Mesendoderm (in vitro differentiated cells): ENCODE data around the gene KRTAP20-1.

Experiments
- DNase-seq: peaks from one replicate; pipeline ENCODE4 v3.0.0; 2013
- H2AK5ac ChIP-seq: 2 replicates; pipeline ENCODE4 v1.6.1; 2013; ENCODE audit warnings: low read length, inconsistent platforms
- H2BK120ac ChIP-seq: 2 replicates; pipeline ENCODE4 v1.6.1; 2013; ENCODE audit warnings: low read depth, mild to moderate bottlenecking, low read length, moderate library complexity, mixed read lengths
- H2BK15ac ChIP-seq: replicated peaks from 2 replicates; pipeline ENCODE4 v1.6.1; 2013; ENCODE audit warnings: low read depth, mild to moderate bottlenecking, moderate library complexity
- H2BK5ac ChIP-seq: 2 replicates; pipeline ENCODE4 v1.6.1; 2013; ENCODE audit warnings: low read length, inconsistent platforms
- H3K18ac ChIP-seq: 2 replicates; pipeline ENCODE4 v1.6.1; 2013; ENCODE audit warnings: mild to moderate bottlenecking, low read length, mixed read lengths
- H3K23ac ChIP-seq: one replicate; pipeline ENCODE4 v1.6.1; 2013; ENCODE audit warnings: low read length
- H3K27ac ChIP-seq: 2 replicates; pipeline ENCODE4 v1.5.1; 2013; ENCODE audit warnings: low read depth, mild to moderate bottlenecking, inconsistent platforms, low read length, moderate library complexity
- H3K27me3 ChIP-seq: 2 replicates; pipeline ENCODE4 v1.6.1; 2013; ENCODE audit warnings: low read length, control low read depth, mild to moderate bottlenecking, inconsistent platforms; ENCODE audit not compliant: insufficient read depth, poor library complexity
- H3K36me3 ChIP-seq: 2 replicates; pipeline ENCODE4 v1.6.1; 2013; ENCODE audit warnings: low read length, inconsistent platforms; ENCODE audit not compliant: control insufficient read depth, insufficient read depth
- H3K4ac ChIP-seq: one replicate; pipeline ENCODE4 v1.6.1; 2013; ENCODE audit warnings: low read depth, mild to moderate bottlenecking, low read length, moderate library complexity
- H3K4me1 ChIP-seq: 2 replicates; pipeline ENCODE4 v1.6.1; 2013; ENCODE audit warnings: low read depth, low read length, inconsistent platforms; ENCODE audit not compliant: control insufficient read depth
- H3K4me2 ChIP-seq: 2 replicates; pipeline ENCODE4 v1.6.1; 2013; ENCODE audit warnings: low read length
- H3K4me3 ChIP-seq: 2 replicates; pipeline ENCODE4 v1.5.1; 2013; ENCODE audit warnings: mild to moderate bottlenecking, low read length
- H3K56ac ChIP-seq: one replicate; pipeline ENCODE4 v1.6.1; 2013; ENCODE audit warnings: low read length
- H3K79me1 ChIP-seq: 2 replicates; pipeline ENCODE4 v1.6.1; 2013; ENCODE audit warnings: low read length, inconsistent platforms
- H3K79me2 ChIP-seq: 2 replicates; pipeline ENCODE4 v1.6.1; 2013; ENCODE audit warnings: mild to moderate bottlenecking, low read length; ENCODE audit not compliant: control insufficient read depth, insufficient read depth
- H3K9ac ChIP-seq: 2 replicates; pipeline ENCODE4 v1.6.1; 2013; ENCODE audit warnings: low read length, inconsistent platforms
- H4K5ac ChIP-seq: one replicate; pipeline ENCODE4 v1.6.1; 2013; ENCODE audit warnings: low read length
- H4K8ac ChIP-seq: one replicate; pipeline ENCODE4 v1.6.1; 2013; ENCODE audit warnings: low read depth, mild to moderate bottlenecking, control low read depth, low read length, moderate library complexity
- WGBS: extraction: QIAGEN DNeasy Blood & Tissue Kit; methylation state at CpG from one replicate; pipeline ENCODE4 v1.1.7; 2013; ENCODE audit warnings: low lambda C conversion rate, missing lambda C conversion rate; ENCODE audit not compliant: insufficient coverage; ENCODE audit errors: extremely low coverage; 5-methylcytosine and 5-hydroxymethylcytosine counted together

The KRTAP20-1 gene

GRCh38 chr21:30613836-30614235 is 2.4 kb upstream of the KRTAP20-1 start, which contains the start of gene KRTAP6-1:
Gene KRTAP6-1 (minus strand): TSS chr21:30613930. CDS start chr21:30613904, 26 bp downstream.
- Histone ChIP-seq H2BK15ac (no peak within 1 kb of the TSS), H3K79me1 (no peaks in the 10 kb centered on the region), H3K4me1 (no peaks in the 10 kb centered on the region), H4K8ac (no peak within 1 kb of the TSS), H4K5ac (no peak within 1 kb of the TSS), H3K56ac (no peak within 1 kb of the TSS), H3K4me2 (no peak within 1 kb of the TSS), H2BK120ac (no peak within 1 kb of the TSS), H3K23ac (no peak within 1 kb of the TSS), H3K27me3 (no peaks in the 10 kb centered on the region), H3K18ac (no peak within 1 kb of the TSS), H3K9ac (no peak within 1 kb of the TSS), H3K36me3 (no peaks in the 10 kb centered on the region), H3K4me3 (no peak within 1 kb of the TSS), H3K4ac (no peak within 1 kb of the TSS), H3K79me2 (no peaks in the 10 kb centered on the region), H2AK5ac (no peak within 1 kb of the TSS), H3K27ac (no peak within 1 kb of the TSS), H2BK5ac (no peak within 1 kb of the TSS)
- no peak for DNase-seq
- no CpG with 5 or more reads among the region's 2 CpGs for WGBS

- no peak overlapping the region for H3K9ac ChIP-seq
- H4K8ac ChIP-seq: no peak overlapping the region
- no peak overlapping the region for H4K5ac ChIP-seq
- no peak overlapping the region for H3K18ac ChIP-seq
- H3K4me1 ChIP-seq: no peaks in the 10 kb centered on the region
- no peak overlapping the region for H3K4ac ChIP-seq
- no peak overlapping the region for H3K4me2 ChIP-seq
- no peak overlapping the region for H3K27ac ChIP-seq
- H2AK5ac ChIP-seq: no peak overlapping the region
- no peak overlapping the region for H3K23ac ChIP-seq
- no peaks in the 10 kb centered on the region for H3K27me3 ChIP-seq
- no peak overlapping the region for H3K4me3 ChIP-seq
- DNase-seq: no peak
- no peak overlapping the region for H2BK120ac ChIP-seq
- H3K79me2 ChIP-seq: no peaks in the 10 kb centered on the region
- H3K36me3 ChIP-seq: no peaks in the 10 kb centered on the region
- no peak overlapping the region for H2BK5ac ChIP-seq
- H3K56ac ChIP-seq: no peak overlapping the region
- H2BK15ac ChIP-seq: no peak overlapping the region
- no peaks in the 10 kb centered on the region for H3K79me1 ChIP-seq
Observed at GRCh38 chr21:30615199-30615598, 1.0 kb upstream of the KRTAP20-1 start.

DNA sequence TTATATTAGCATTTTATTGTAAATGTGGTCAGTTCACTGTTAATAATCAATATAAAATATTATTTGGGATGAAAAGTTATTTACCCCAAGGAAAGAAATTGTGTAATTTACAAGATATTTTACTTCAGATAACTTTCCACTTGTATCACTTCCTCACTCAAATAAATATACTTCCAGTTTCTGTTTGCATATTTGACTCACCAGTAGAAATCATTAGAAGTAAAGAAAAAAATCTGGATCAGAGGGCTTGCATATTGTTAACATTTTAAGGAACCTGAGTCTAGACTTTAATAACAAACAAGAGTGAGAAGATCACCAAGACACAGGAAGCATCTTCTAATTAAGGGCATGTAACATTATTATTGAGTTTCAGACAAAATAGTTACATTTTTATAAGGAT is 3.9 kb downstream of the KRTAP20-1 start:
- Histone ChIP-seq H2BK5ac (no peak overlapping the region), H3K4me1 (no peaks in the 10 kb centered on the region), H3K9ac (no peak overlapping the region), H3K36me3 (no peaks in the 10 kb centered on the region), H2BK120ac (no peak overlapping the region), H3K18ac (no peak overlapping the region), H3K23ac (no peak overlapping the region), H3K27ac (no peak overlapping the region), H2BK15ac (no peak overlapping the region), H3K56ac (no peak overlapping the region), H3K4ac (no peak overlapping the region), H4K8ac (no peak overlapping the region), H4K5ac (no peak overlapping the region), H3K79me2 (no peaks in the 10 kb centered on the region), H3K27me3 (no peaks in the 10 kb centered on the region), H2AK5ac (no peak overlapping the region), H3K4me2 (no peak overlapping the region), H3K79me1 (no peaks in the 10 kb centered on the region), H3K4me3 (no peak overlapping the region)
- no peak for DNase-seq

DNA sequence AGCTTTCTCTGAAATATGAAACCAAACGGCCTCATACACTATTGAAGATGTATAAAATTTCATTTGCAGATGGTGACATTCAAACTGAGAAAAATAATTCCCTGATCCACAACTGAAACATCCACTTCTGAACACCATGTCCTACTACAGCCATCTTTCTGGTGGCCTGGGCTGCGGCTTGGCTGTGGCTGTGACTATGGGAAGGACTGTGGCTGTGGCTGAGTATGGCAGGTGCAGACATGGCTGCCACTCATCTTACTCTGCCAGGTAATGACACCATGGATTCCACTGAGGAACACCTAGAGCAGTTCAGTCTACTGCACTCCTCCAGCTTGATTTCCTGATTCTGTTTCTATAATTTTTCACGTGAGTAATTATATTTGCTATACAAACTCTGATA is 4.3 kb downstream of the KRTAP20-1 start, which contains the start of gene KRTAP20-4:
KRTAP20-4 (plus strand) TSS at position 106 of the 400 bp plus-strand sequence.
- H3K27ac ChIP-seq: no peak within 1 kb of the TSS
- no peaks in the 10 kb centered on the region for H3K27me3 ChIP-seq
- no peak within 1 kb of the TSS for H3K23ac ChIP-seq
- no peak within 1 kb of the TSS for H3K4me2 ChIP-seq
- no peak within 1 kb of the TSS for H4K8ac ChIP-seq
- no peak within 1 kb of the TSS for H3K4me3 ChIP-seq
- H3K4ac ChIP-seq: no peak within 1 kb of the TSS
- no peaks in the 10 kb centered on the region for H3K36me3 ChIP-seq
- H3K56ac ChIP-seq: no peak within 1 kb of the TSS
- WGBS: no CpG with 5 or more reads among the region's 3 CpGs
- H3K9ac ChIP-seq: no peak within 1 kb of the TSS
- H3K79me2 ChIP-seq: no peaks in the 10 kb centered on the region
- H4K5ac ChIP-seq: no peak within 1 kb of the TSS
- no peak within 1 kb of the TSS for H3K18ac ChIP-seq
- no peak within 1 kb of the TSS for H2BK5ac ChIP-seq
- H3K79me1 ChIP-seq: no peaks in the 10 kb centered on the region
- DNase-seq: no peak
- H3K4me1 ChIP-seq: no peaks in the 10 kb centered on the region
- H2BK15ac ChIP-seq: no peak within 1 kb of the TSS
- no peak within 1 kb of the TSS for H2AK5ac ChIP-seq
- no peak within 1 kb of the TSS for H2BK120ac ChIP-seq

GRCh38 chr21:30623362-30623761 is 7.1 kb downstream of the KRTAP20-1 start:
- no peak overlapping the region for H4K8ac ChIP-seq
- H3K56ac ChIP-seq: no peak overlapping the region
- WGBS: no CpG with 5 or more reads among the region's 3 CpGs
- no peak overlapping the region for H3K4me3 ChIP-seq
- no peaks in the 10 kb centered on the region for H3K79me2 ChIP-seq
- H3K9ac ChIP-seq: no peak overlapping the region
- no peaks in the 10 kb centered on the region for H3K27me3 ChIP-seq
- DNase-seq: no peak
- H4K5ac ChIP-seq: no peak overlapping the region
- H3K23ac ChIP-seq: no peak overlapping the region
- H2BK120ac ChIP-seq: no peak overlapping the region
- H3K18ac ChIP-seq: no peak overlapping the region
- no peak overlapping the region for H2BK15ac ChIP-seq
- no peak overlapping the region for H3K4ac ChIP-seq
- no peaks in the 10 kb centered on the region for H3K4me1 ChIP-seq
- H2BK5ac ChIP-seq: no peak overlapping the region
- H3K4me2 ChIP-seq: no peak overlapping the region
- no peaks in the 10 kb centered on the region for H3K79me1 ChIP-seq
- no peaks in the 10 kb centered on the region for H3K36me3 ChIP-seq
- no peak overlapping the region for H2AK5ac ChIP-seq
- H3K27ac ChIP-seq: no peak overlapping the region

DNA sequence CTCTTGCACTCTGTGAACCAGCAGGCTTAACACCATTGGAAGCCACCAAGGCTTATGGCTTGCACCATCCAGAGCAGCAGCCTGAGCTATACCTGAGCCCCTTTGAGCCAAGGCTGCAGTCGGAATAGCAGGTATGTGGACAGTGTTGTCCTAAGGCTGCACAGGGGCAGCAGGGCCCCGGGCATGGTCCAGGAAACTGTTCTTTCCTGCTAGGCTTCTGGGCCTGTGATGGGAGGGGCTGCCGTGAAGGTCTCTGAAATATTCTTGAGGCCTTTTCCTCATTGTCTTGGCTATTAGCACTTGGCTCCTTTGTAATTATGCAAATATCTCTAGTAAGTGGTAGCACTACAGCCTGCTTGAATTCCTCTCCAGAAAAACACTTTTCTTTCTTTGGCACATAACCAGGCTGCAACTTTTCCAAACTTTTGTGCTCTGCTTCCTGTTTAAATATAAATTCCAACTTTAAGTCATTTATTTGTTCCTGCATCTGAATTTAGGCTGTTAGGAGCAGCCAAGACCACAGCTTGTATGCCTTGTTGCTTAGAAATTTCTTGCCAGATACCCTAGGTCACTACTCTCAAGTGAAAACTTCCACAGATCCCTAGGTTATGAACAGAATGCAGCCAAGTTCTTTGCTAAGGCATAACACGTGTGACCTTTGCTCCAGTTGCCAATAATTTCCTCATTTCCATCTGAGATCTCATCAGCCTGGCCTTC is 9.4 kb downstream of the KRTAP20-1 start:
- Histone ChIP-seq H3K4ac (no peak overlapping the region), H3K56ac (no peak overlapping the region), H3K4me3 (no peak overlapping the region), H3K4me2 (no peak overlapping the region), H3K36me3 (no peaks in the 10 kb centered on the region), H3K27ac (no peak overlapping the region), H3K23ac (no peak overlapping the region), H3K18ac (no peak overlapping the region), H3K9ac (no peak overlapping the region), H2BK5ac (no peak overlapping the region), H4K5ac (no peak overlapping the region), H2BK120ac (no peak overlapping the region), H3K79me1 (no peaks in the 10 kb centered on the region), H2BK15ac (no peak overlapping the region), H3K79me2 (no peaks in the 10 kb centered on the region), H3K27me3 (no peaks in the 10 kb centered on the region), H4K8ac (no peak overlapping the region), H3K4me1 (no peaks in the 10 kb centered on the region), H2AK5ac (no peak overlapping the region)
- peak; percentile 4 for DNase-seq
- WGBS: no CpG with 5 or more reads among the region's 4 CpGs
